EL (cell line): ENCODE measurements around the gene GTF2A1L.
"Not testable (repeated sequence)": the region's sequence is repeated elsewhere in the genome, so short reads cannot be mapped to it uniquely, and the experiment has no call there.

Source experiments
- DNase-seq: peaks from one replicate; pipeline ENCODE4 v3.0.0-alpha.2; 2016

Gene GTF2A1L

GRCh38 chr2:48617618-48618017 lies at the start of gene GTF2A1L:
Gene GTF2A1L (plus strand): TSS chr2:48617856. CDS start chr2:48617875, 19 bp downstream.
- DNase-seq: no peak

- no peak for DNase-seq
These were observed 49.1 kb upstream of the GTF2A1L start for GRCh38 chr2:48568547-48568946.

- DNase-seq: no peak
These were observed 48.2 kb upstream of the GTF2A1L start for GRCh38 chr2:48569433-48569832.

GRCh38 chr2:48572816-48573215 lies 44.8 kb upstream of the GTF2A1L start:
- DNase-seq: no peak

GRCh38 chr2:48574353-48575287 lies 43.0 kb upstream of the GTF2A1L start:
- no peak for DNase-seq

GRCh38 chr2:48578313-48578712 lies 39.3 kb upstream of the GTF2A1L start:
- no peak for DNase-seq

GRCh38 chr2:48583961-48584360 lies 33.7 kb upstream of the GTF2A1L start:
- DNase-seq: no peak

GRCh38 chr2:48584551-48584950 lies 33.1 kb upstream of the GTF2A1L start:
- DNase-seq: no peak

GRCh38 chr2:48586433-48586832 lies 31.2 kb upstream of the GTF2A1L start:
- no peak for DNase-seq

GRCh38 chr2:48587560-48587959 lies 30.1 kb upstream of the GTF2A1L start:
- no peak for DNase-seq

- DNase-seq: no peak
These were observed 29.7 kb upstream of the GTF2A1L start for GRCh38 chr2:48587961-48588360.

- no peak for DNase-seq
These were observed 28.9 kb upstream of the GTF2A1L start for GRCh38 chr2:48588745-48589144.

GRCh38 chr2:48589170-48589767 lies 28.4 kb upstream of the GTF2A1L start:
- peak; percentile 37 for DNase-seq

GRCh38 chr2:48590017-48590416 lies 27.6 kb upstream of the GTF2A1L start:
- DNase-seq: no peak

- no peak for DNase-seq
These were observed 25.6 kb upstream of the GTF2A1L start for GRCh38 chr2:48592067-48592466.

GRCh38 chr2:48596751-48597150 lies 20.9 kb upstream of the GTF2A1L start:
- not testable (repeated sequence) for DNase-seq

- DNase-seq: no peak
These were observed 20.2 kb upstream of the GTF2A1L start for GRCh38 chr2:48597492-48597891.

- peak; percentile 49 for DNase-seq
These were observed 17.3 kb upstream of the GTF2A1L start for GRCh38 chr2:48600204-48600813.

- peak; percentile 58 for DNase-seq
These were observed 16.7 kb upstream of the GTF2A1L start for GRCh38 chr2:48600917-48601316.

- peak; percentile 15 for DNase-seq
These were observed 16.3 kb upstream of the GTF2A1L start for GRCh38 chr2:48601349-48601748.

- DNase-seq: no peak
These were observed 12.0 kb upstream of the GTF2A1L start for GRCh38 chr2:48605482-48606175.

- peak; percentile 65 for DNase-seq
These were observed 10.2 kb upstream of the GTF2A1L start for GRCh38 chr2:48607307-48608014.
